GM12874 (cell line): ENCODE results near the gene KRTAP5-7.

ENCODE experiments used
- TF ChIP-seq, protein P1 (sequence below): IDR thresholded peaks from 2 replicates; pipeline ENCODE4 v1.5.1; 2011; ENCODE audit warnings: low read depth, mild to moderate bottlenecking, control low read depth, low read length, moderate library complexity; ENCODE audit not compliant: insufficient read depth

The KRTAP5-7 gene

DNA sequence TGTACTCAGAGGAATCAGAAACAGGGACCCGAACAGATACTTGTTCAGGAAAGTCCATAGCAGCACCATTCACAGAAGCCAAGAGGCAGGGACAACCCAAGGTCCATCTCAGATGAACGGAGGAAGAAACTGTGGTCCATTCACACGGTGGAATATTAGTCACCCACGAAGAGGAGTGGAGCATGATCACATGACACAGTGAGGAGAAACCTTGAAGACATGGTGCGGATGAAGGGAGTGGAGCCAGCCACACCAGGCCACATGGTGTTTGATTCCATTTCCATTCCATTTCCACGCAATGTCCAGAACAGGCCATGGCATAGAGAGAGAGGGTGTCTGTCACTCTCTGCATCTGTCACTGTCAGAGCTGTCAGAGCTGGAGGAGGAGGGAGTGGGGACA is 43.4 kb upstream of the KRTAP5-7 start:
- TF ChIP-seq, protein P1, sequence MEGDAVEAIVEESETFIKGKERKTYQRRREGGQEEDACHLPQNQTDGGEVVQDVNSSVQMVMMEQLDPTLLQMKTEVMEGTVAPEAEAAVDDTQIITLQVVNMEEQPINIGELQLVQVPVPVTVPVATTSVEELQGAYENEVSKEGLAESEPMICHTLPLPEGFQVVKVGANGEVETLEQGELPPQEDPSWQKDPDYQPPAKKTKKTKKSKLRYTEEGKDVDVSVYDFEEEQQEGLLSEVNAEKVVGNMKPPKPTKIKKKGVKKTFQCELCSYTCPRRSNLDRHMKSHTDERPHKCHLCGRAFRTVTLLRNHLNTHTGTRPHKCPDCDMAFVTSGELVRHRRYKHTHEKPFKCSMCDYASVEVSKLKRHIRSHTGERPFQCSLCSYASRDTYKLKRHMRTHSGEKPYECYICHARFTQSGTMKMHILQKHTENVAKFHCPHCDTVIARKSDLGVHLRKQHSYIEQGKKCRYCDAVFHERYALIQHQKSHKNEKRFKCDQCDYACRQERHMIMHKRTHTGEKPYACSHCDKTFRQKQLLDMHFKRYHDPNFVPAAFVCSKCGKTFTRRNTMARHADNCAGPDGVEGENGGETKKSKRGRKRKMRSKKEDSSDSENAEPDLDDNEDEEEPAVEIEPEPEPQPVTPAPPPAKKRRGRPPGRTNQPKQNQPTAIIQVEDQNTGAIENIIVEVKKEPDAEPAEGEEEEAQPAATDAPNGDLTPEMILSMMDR = no peak

DNA sequence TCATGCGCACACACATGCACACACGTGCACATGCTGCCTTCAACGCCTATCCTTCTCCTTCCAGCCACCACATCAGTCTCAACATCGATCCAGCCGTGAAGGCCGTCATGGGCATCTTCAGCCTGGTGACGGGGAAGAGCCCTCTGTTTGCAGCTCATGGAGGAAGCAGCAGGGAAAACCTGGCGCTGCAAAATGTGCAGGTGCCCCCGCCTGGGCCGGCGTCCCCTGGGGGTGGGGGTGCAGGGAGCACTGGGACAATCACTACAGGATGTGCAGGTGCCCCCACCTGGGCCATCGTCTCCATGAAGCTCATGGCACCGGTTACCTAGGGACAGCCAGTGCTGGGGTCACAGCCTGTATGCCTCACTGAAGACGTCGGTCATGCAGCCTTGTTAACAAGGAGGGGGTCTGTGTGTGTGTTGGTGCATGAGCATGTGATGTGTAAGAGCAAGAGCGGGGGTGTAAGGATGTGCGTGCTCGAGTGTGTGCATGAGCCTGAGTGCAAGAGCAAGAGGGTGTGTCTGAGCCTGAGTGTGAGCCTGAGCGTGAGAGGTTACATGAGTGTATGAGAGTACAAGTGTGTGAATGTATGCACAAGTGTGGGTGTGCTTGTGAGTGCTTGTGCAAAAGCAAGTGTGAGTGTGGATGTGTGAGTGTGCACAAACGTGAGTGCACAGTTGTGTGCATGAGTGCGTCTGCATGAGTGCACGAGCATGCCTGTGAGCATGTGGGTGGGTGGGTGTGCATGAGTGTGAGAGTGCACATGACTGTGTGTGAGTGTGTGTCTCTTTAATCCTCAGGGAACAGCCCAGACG is 42.6 kb upstream of the KRTAP5-7 start:
- TF ChIP-seq, protein P1 = no peak

DNA sequence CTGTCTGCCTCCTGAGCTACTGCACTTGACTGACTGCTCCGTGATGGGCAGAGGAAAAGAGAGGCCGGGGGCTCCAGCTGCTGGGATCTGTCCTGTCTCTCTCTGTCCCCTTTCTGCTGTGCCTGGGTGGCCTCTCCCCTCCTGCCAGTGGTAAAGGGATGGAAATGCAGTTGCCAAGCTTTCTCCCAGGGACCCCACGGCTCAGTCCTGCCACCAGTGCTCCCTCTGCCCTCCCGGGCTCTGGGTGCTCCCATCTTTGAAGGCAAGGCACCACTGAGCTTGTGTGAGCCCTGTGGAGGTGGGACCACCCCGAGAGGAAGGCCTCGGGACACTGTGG is 42.0 kb upstream of the KRTAP5-7 start:
- TF ChIP-seq, protein P1 = no peak

DNA sequence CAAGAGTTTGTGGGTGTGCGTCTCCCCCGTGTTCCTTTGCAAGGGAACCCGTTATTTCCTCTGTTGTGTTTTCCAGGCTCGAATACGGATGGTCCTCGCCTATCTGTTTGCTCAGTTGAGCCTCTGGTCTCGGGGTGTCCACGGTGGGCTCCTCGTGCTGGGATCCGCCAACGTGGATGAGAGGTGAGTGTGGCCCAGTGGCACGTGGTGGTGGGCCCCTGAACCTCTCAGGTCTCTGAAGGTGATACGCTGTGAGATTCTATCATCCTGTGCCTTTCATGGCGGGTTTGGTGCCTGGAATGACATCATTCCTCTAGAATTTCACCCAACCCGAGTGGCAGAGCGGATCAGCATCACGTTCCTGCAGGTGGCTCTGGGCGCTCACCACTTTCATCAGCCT is 41.6 kb upstream of the KRTAP5-7 start:
- TF ChIP-seq, protein P1 = no peak

DNA sequence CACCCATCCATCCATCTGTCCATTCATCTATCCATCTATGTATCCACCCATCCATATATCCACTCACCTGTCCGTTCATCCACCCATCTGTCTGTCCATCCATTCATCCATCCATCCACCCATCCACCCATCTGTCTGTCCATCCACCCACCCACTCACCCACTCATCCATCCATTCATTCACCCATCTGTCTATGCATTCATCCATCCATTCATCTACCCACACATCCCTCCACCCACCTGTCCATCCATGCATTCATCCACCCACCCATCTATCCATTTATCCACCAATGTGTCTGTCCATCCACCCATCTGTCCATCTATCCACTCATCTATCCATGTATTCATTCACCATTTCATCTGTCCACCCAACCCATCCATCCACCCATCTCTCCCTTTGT is 40.7 kb upstream of the KRTAP5-7 start:
- TF ChIP-seq, protein P1 = no peak

DNA sequence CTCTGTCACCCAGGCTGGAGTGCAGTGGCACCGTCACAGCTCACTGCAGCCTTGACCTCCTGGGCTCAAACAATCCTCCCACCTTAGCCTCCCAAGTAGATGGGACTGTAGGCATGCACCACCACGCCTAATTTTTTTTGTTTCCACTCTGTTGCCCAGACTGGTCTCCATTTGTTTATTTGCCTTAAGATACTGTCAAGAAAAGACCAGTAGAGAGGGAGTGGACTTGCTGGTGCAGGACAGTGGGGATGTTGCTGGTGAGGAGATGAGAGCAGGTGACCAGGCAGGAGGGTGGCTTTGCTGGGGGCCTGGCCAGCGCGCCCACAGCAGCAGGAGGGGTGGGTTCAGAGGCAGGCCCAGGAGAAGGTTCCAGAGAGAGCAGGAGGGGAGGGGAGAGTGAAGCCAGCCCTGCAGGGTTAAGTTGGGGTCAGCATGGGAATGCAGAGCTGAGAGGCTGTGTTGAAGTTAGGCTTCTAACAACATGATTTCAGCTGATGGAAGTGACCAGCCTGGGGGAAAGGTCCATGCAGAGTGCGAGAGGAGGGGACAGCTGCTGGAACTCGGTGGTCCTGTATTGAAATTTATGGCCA is 38.3 kb upstream of the KRTAP5-7 start:
- TF ChIP-seq, protein P1 = no peak

DNA sequence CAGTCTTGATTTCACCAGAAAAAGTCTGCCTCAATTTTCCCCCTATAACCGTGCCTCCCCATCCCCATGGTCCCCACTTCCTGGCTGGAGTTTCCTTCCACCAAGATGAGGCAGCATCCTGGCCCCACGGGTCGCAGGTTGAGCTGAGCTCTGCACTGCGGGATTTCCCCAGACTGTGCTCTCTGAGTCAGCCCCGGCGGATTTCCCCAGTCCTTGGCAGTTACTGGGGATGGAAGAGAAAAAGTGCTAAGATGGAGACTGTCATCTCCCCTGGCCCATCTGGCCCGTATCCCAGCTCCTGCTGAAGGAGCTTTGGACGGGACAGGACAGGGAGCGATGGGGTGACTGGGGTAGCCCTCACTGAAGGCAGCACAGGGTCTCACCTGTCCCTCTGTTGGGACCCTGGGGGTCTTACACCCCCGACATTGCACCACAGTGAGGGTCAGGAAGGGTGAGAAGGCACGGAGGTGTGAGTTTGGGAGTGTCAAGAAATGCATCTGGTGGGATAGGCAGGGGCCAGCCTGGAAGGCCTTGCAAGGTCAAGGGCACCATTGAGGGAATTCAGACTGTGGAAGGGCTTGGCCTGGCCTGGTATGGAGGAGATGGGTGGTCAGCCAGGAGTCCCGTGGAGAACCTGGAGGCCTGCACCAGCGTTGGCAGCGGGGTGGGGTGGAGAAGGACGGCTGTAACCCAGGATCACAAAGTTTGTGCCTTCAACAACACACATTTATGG is 37.6 kb upstream of the KRTAP5-7 start:
- TF ChIP-seq, protein P1 = no peak
